Body of pancreas (tissue), 4 donors: ENCODE measurements around the gene ART4. TPM values are rescaled to one million over a fixed set of nuclear protein-coding genes. Genes with fewer than 3 reads are reported as not detected.

Experiments
- ATAC-seq: fragments of 150-250 bp; one replicate; pipeline ENCODE4 v1.9.1; 2016
- DNase-seq, 4 donors: peaks; one replicate each; pipeline ENCODE4 v3.0.0-alpha.2; 2019
- H3K27ac ChIP-seq, 4 donors: fragments of 200-600 bp; sonication (generic); 1 replicate in 3 of 4; 2 replicates in 1 of 4; pipeline versions ENCODE4 v1.5.1 to v1.6.1; 2016 to 2019; ENCODE audit warnings: mild to moderate bottlenecking in 1 of 4, mixed read lengths in 1 of 4, moderate library complexity in 1 of 4
- H3K27me3 ChIP-seq, 2 donors: fragments of 200-600 bp; sonication (generic); one replicate each; pipeline ENCODE4 v1.6.0; 2016; ENCODE audit warnings: mild to moderate bottlenecking in 1 of 2
- H3K36me3 ChIP-seq, 2 donors: fragments of 200-600 bp; sonication (generic); replicated peaks in 1 of 2; 2 replicates each; pipeline ENCODE4 v1.5.1; 2016; ENCODE audit warnings: low read depth in 2 of 2; ENCODE audit not compliant: insufficient read depth in 1 of 2
- H3K4me1 ChIP-seq: fragments of 200-600 bp; sonication (generic); one replicate; pipeline ENCODE4 v1.6.0; 2016
- H3K4me3 ChIP-seq, 2 donors: fragments of 200-600 bp; sonication (generic); 1 replicate in 1 of 2; 2 replicates in 1 of 2; pipeline ENCODE4 v1.5.1; 2016 to 2019
- H3K9me3 ChIP-seq, 3 donors: fragments of 200-600 bp; sonication (generic); 1 replicate in 2 of 3; 2 replicates in 1 of 3; pipeline ENCODE4 v1.5.1; 2016
- CTCF ChIP-seq, 7 experiments: fragments of 450-650 bp in 4 of 7; fragments of 200-600 bp in 3 of 7; sonication (generic) in 3 of 7; IDR thresholded peaks; one replicate each; pipeline ENCODE4 v1.5.1; 2016 to 2019; ENCODE audit warnings: antibody characterized with exemption in 7 of 7
- POLR2A ChIP-seq, 3 donors: fragments of 450-650 bp; IDR thresholded peaks; one replicate each; pipeline ENCODE4 v1.6.1; 2016; ENCODE audit warnings: antibody characterized with exemption in 3 of 3, mild to moderate bottlenecking in 2 of 3
- WGBS, 2 donors: methylation state at CpG; one replicate each; pipeline ENCODE4 v1.1.5; 2017; 5-methylcytosine and 5-hydroxymethylcytosine counted together
- intact Hi-C: fragments of 100-400 bp; cut with DNase I; formaldehyde crosslinking; loops from one replicate; pipeline ENCODE4 v1.15.1; 2023
- total RNA-seq, 2 donors: library from RNA; depleted of rRNA; stranded (reverse); fragments of >200 nt; gene quantifications; one replicate each; pipeline ENCODE4 v1.1.0, GENCODE V29; 2016

The ART4 gene
- total RNA-seq = 1 to 10 TPM; 1.3 to 3.1 TPM

- WGBS, 2 donors = 33 to 34% methylated on average over 10 of the region's 10 CpGs
These were observed at the start of gene ART4 for GRCh38 chr12:14843425-14843887. Gene ART4, minus strand, starts transcription at chr12:14843526. Its CDS starts 413 bp downstream, at chr12:14843113.

GRCh38 chr12:14892726-14893505 lies 49.6 kb upstream of the ART4 start:
- H3K36me3 ChIP-seq = no peaks in the 10 kb centered on the region
- DNase-seq (peak; percentile 22 to 52 (median 38)), ATAC-seq (peak; percentile 53)
- no peaks in the 10 kb centered on the region for H3K9me3 ChIP-seq
- intact Hi-C loops = no loop called here
- no peak for TF ChIP-seq CTCF (IDR thresholded peaks at IDR 0.05)
- no peak for TF ChIP-seq POLR2A (IDR thresholded peaks at IDR 0.05)
- peak overlapping the region in 3 of 4 donors; percentile 38 to 56 (median 51) for H3K27ac ChIP-seq
- no peak overlapping the region for H3K4me3 ChIP-seq
- H3K27me3 ChIP-seq = no peaks in the 10 kb centered on the region
- H3K4me1 ChIP-seq = peaks cover 10% of the 10 kb centered on the region
- 49 to 65% methylated on average over 7 of the region's 7 CpGs for WGBS, 2 donors

More at GRCh38 chr12:14843425-14843887, at the start of gene ART4:
- H3K4me3 ChIP-seq = no peak within 1 kb of the TSS
- no peaks in the 10 kb centered on the region for H3K36me3 ChIP-seq
- TF ChIP-seq CTCF (IDR thresholded peaks at IDR 0.05) = no peak
- no peak for TF ChIP-seq POLR2A (IDR thresholded peaks at IDR 0.05)
- no peaks in the 10 kb centered on the region for H3K27me3 ChIP-seq
- peaks cover 67% of the 10 kb centered on the region for H3K4me1 ChIP-seq
- peak within 1 kb of the TSS; percentile 48 to 84 (median 69) for H3K27ac ChIP-seq
- no peaks in the 10 kb centered on the region for H3K9me3 ChIP-seq
- ATAC-seq (no peak), DNase-seq (peak in 3 of 4 donors; percentile 19 to 26 (median 25))
- intact Hi-C loops = no loop called here

- no peak for TF ChIP-seq POLR2A (IDR thresholded peaks at IDR 0.05)
- TF ChIP-seq CTCF (IDR thresholded peaks at IDR 0.05) = no peak
- ATAC-seq = no peak
- DNase-seq = no peak
- intact Hi-C loops = no loop called here
- 86 to 87% methylated on average over 5 of the region's 5 CpGs for WGBS, 2 donors
- no peaks in the 10 kb centered on the region for H3K36me3 ChIP-seq
- H3K4me3 ChIP-seq = no peak overlapping the region
- H3K9me3 ChIP-seq = no peaks in the 10 kb centered on the region
- H3K27me3 ChIP-seq = no peaks in the 10 kb centered on the region
- no peak overlapping the region for H3K27ac ChIP-seq
- peaks cover 16% of the 10 kb centered on the region for H3K4me1 ChIP-seq
These were observed 47.4 kb upstream of the ART4 start for GRCh38 chr12:14890701-14891100.

- H3K4me1 ChIP-seq = peaks cover 17% of the 10 kb centered on the region
- 48 to 53% methylated on average over 6 of the region's 6 CpGs for WGBS, 2 donors
- DNase-seq (no peak), ATAC-seq (no peak)
- no peaks in the 10 kb centered on the region for H3K9me3 ChIP-seq
- intact Hi-C loops = no loop called here
- no peak overlapping the region for H3K4me3 ChIP-seq
- H3K27ac ChIP-seq = peak overlapping the region in 1 of 4 donors; percentile 7
- H3K36me3 ChIP-seq = no peaks in the 10 kb centered on the region
- TF ChIP-seq CTCF (IDR thresholded peaks at IDR 0.05) (no peak), POLR2A (IDR thresholded peaks at IDR 0.05) (no peak)
- no peaks in the 10 kb centered on the region for H3K27me3 ChIP-seq
These were observed 42.9 kb upstream of the ART4 start for GRCh38 chr12:14886271-14886670.
